ENCODE results near the gene RBM20.
A peak's percentile ranks its signal among the peaks of the same experiment; 100 is the strongest.

Gene RBM20

GRCh38 chr10:110758898-110759297, 114.8 kb downstream of the RBM20 start:
- TF ChIP-seq CTCF (conservative IDR thresholded peaks at IDR 0.05; ENCODE audit: low read depth, low read length), result no peak
- DNase-seq (ENCODE audit: low read depth), result no peak
- no peak overlapping the region for H3K4me3 ChIP-seq (ENCODE audit: low read length)

GRCh38 chr10:110759523-110759922, 115.4 kb downstream of the RBM20 start:
- TF ChIP-seq CTCF (conservative IDR thresholded peaks at IDR 0.05; ENCODE audit: low read depth, low read length), result no peak
- H3K4me3 ChIP-seq (ENCODE audit: low read length), result no peak overlapping the region
- DNase-seq (ENCODE audit: low read depth), result no peak

- no peak for DNase-seq (ENCODE audit: low read depth)
- H3K4me3 ChIP-seq (ENCODE audit: low read length), result no peak overlapping the region
- no peak for TF ChIP-seq CTCF (conservative IDR thresholded peaks at IDR 0.05; ENCODE audit: low read depth, low read length)
These were observed 118.1 kb downstream of the RBM20 start for GRCh38 chr10:110762109-110762848.

- no peak overlapping the region for H3K4me3 ChIP-seq (ENCODE audit: low read length)
- no peak for TF ChIP-seq CTCF (conservative IDR thresholded peaks at IDR 0.05; ENCODE audit: low read depth, low read length)
- no peak for DNase-seq (ENCODE audit: low read depth)
These were observed 118.7 kb downstream of the RBM20 start for GRCh38 chr10:110762849-110763211.

GRCh38 chr10:110764378-110764777, 120.2 kb downstream of the RBM20 start:
- TF ChIP-seq CTCF (conservative IDR thresholded peaks at IDR 0.05; ENCODE audit: low read depth, low read length), result no peak
- no peak for DNase-seq (ENCODE audit: low read depth)
- peak overlapping the region; percentile 15 for H3K4me3 ChIP-seq (ENCODE audit: low read length)

GRCh38 chr10:110764793-110765512, 120.8 kb downstream of the RBM20 start:
- no peak for DNase-seq (ENCODE audit: low read depth)
- no peak for TF ChIP-seq CTCF (conservative IDR thresholded peaks at IDR 0.05; ENCODE audit: low read depth, low read length)
- peak overlapping the region; percentile 15 for H3K4me3 ChIP-seq (ENCODE audit: low read length)

Measured in retinal pigment epithelial cell (primary cell).